Endothelial cell of umbilical vein (primary cell): Measurements from ENCODE around the gene LIPM. TPM values are rescaled to one million over a fixed set of nuclear protein-coding genes. Genes with fewer than 3 reads are reported as not detected.

Experiments
- BruUV-seq: library from RNA; stranded (reverse); fragments of 400-500 nt; replicated peaks from 2 replicates; lab custom pipeline; 2021; lab: Mats Ljungman, UMichigan
- CTCF ChIA-PET: fragments of 300-600, 350-600 bp; sonication (Branson Sonifier 250); formaldehyde crosslinking; loops from one replicate; lab custom pipeline; 2021; ENCODE audit warnings: antibody characterized with exemption, inconsistent platforms; lab: Charles Lee
- POLR2A ChIA-PET: fragments of 300-600, 350-600 bp; sonication (Branson Sonifier 250); formaldehyde crosslinking; loops from one replicate; lab custom pipeline; 2021; ENCODE audit warnings: antibody characterized with exemption, inconsistent platforms; lab: Charles Lee
- DNase-seq: peaks from one replicate; pipeline ENCODE4 v3.0.0-alpha.2; 2011; ENCODE audit warnings: low read depth, low spot score
- FAIRE-seq: peaks from 2 replicates; lab custom pipeline; 2011; peaks lifted over from hg19 to GRCh38; lab: Jason Lieb, UNC
- H2AFZ ChIP-seq: 2 replicates; pipeline ENCODE4 v1.6.0; 2012; ENCODE audit warnings: low read depth, low read length, control low read depth, inconsistent platforms
- H3K27ac ChIP-seq: 2 replicates; pipeline ENCODE4 v1.5.1; 2011; ENCODE audit warnings: low read depth, mild to moderate bottlenecking, control low read depth, low read length, moderate library complexity; ENCODE audit not compliant: insufficient read depth
- H3K27me3 ChIP-seq, 2 experiments: 2 replicates each; pipeline versions ENCODE4 v1.6.0 to v1.6.1; 2011; ENCODE audit warnings: low read length in 2 of 2, mixed read lengths in 1 of 2; ENCODE audit not compliant: control insufficient read depth in 2 of 2, insufficient read depth in 2 of 2
- H3K36me3 ChIP-seq, 2 experiments: 2 replicates in 1 of 2; 3 replicates in 1 of 2; pipeline ENCODE4 v1.5.1; 2011; ENCODE audit warnings: low read length in 2 of 2, mild to moderate bottlenecking in 1 of 2, moderate library complexity in 1 of 2; ENCODE audit not compliant: control insufficient read depth in 2 of 2, insufficient read depth in 2 of 2; ENCODE audit errors: extremely low read depth in 1 of 2
- H3K4me1 ChIP-seq: 3 replicates; pipeline ENCODE4 v1.5.1; 2011; ENCODE audit warnings: mild to moderate bottlenecking, low read length; ENCODE audit not compliant: control insufficient read depth, insufficient read depth; ENCODE audit errors: extremely low read depth
- H3K4me2 ChIP-seq: 2 replicates; pipeline ENCODE4 v1.6.1; 2011; ENCODE audit warnings: low read length, control low read depth, mixed read lengths; ENCODE audit not compliant: insufficient read depth
- H3K4me3 ChIP-seq, 3 experiments: fragments of 200-600 bp in 1 of 3; sonication (generic), shearing (Covaris generic) in 1 of 3; replicated peaks in 1 of 3; 2 replicates each; pipeline ENCODE4 v1.5.1; 2011 to 2016; ENCODE audit warnings: control low read depth in 3 of 3, low read length in 3 of 3, mild to moderate bottlenecking in 2 of 3, inconsistent platforms in 1 of 3, low read depth in 1 of 3, moderate library complexity in 1 of 3; ENCODE audit not compliant: insufficient read depth in 1 of 3
- H3K79me2 ChIP-seq: 2 replicates; pipeline ENCODE4 v1.6.0; 2012; ENCODE audit warnings: low read length, inconsistent platforms; ENCODE audit not compliant: control insufficient read depth, insufficient read depth
- H3K9ac ChIP-seq: replicated peaks from 2 replicates; pipeline ENCODE3; 2011; ENCODE audit warnings: low read length, control low read depth; ENCODE audit not compliant: insufficient read depth; ENCODE audit errors: extremely low read depth
- H3K9me1 ChIP-seq: replicated peaks from 3 replicates; pipeline ENCODE4 v1.6.0; 2011; ENCODE audit warnings: mild to moderate bottlenecking, low read length; ENCODE audit not compliant: control insufficient read depth, insufficient read depth; ENCODE audit errors: extremely low read depth
- H3K9me3 ChIP-seq: replicated peaks from 2 replicates; pipeline ENCODE4 v1.5.1; 2012; ENCODE audit warnings: low read length, inconsistent platforms; ENCODE audit not compliant: control insufficient read depth, insufficient read depth
- H4K20me1 ChIP-seq: replicated peaks from 2 replicates; pipeline ENCODE3; 2011; ENCODE audit warnings: mild to moderate bottlenecking, low read length; ENCODE audit not compliant: control insufficient read depth, insufficient read depth; ENCODE audit errors: extremely low read depth
- EZH2 ChIP-seq: IDR thresholded peaks from 2 replicates; pipeline ENCODE4 v1.6.1; 2012; ENCODE audit warnings: borderline replicate concordance, low read depth, mild to moderate bottlenecking, moderate library complexity, low read length, inconsistent platforms; ENCODE audit not compliant: severe bottlenecking
- FOS ChIP-seq: IDR thresholded peaks from 2 replicates; pipeline ENCODE4 v1.6.1; 2011; ENCODE audit warnings: mild to moderate bottlenecking, low read length, moderate library complexity, borderline replicate concordance; ENCODE audit not compliant: insufficient read depth
- GATA2 ChIP-seq: IDR thresholded peaks from 2 replicates; pipeline ENCODE4 v1.7.0; 2011; ENCODE audit warnings: low read depth, mild to moderate bottlenecking, moderate library complexity, mixed read lengths, low read length; ENCODE audit not compliant: insufficient read length, insufficient read depth
- JUN ChIP-seq: IDR thresholded peaks from 2 replicates; pipeline ENCODE4 v1.6.1; 2011; ENCODE audit warnings: borderline replicate concordance, low read depth; ENCODE audit not compliant: insufficient read length, insufficient read depth
- MYC ChIP-seq: IDR thresholded peaks from one replicate; pipeline ENCODE4 v1.6.1; 2011; ENCODE audit warnings: mild to moderate bottlenecking, low read depth, low read length
- POLR2A ChIP-seq: IDR thresholded peaks from 2 replicates; pipeline ENCODE4 v1.6.1; 2012; ENCODE audit warnings: low read depth, mild to moderate bottlenecking, control low read depth, low read length
- POLR2AphosphoS5 ChIP-seq: IDR thresholded peaks from 2 replicates; pipeline ENCODE4 v1.6.1; 2012; ENCODE audit warnings: low read depth, mild to moderate bottlenecking, control low read depth, low read length, moderate library complexity; ENCODE audit not compliant: insufficient read depth
- dilution Hi-C: fragments of 300-500 bp; cut with MboI; formaldehyde crosslinking; loops from one replicate; pipeline ENCODE4 v1.15.0; 2019; ENCODE audit warnings: low sequenced_read_pairs; ENCODE audit not compliant: extremely low pct_ligation_motif_present
- intact Hi-C: fragments of 100-400 bp; cut with micrococcal nuclease; formaldehyde crosslinking; loops from one replicate; pipeline ENCODE4 v1.10.0; 2022
- polyA plus RNA-seq, 4 experiments: library from polyadenylated mRNA; depleted of rRNA in 3 of 4; stranded (reverse) in 3 of 4; unstranded in 1 of 4; fragments of >200 nt; gene quantifications; 2 replicates each; pipeline versions ENCODE4 v1.2.1 to v1.2.3, GENCODE V29; 2011 to 2012; ENCODE audit warnings: missing spikeins in 1 of 4
- total RNA-seq: library from RNA; stranded (reverse); gene quantifications from 2 replicates; pipeline ENCODE4 v1.2.3, GENCODE V29; 2021
- TF ChIP-seq, protein P1 (sequence below), 2 donors: IDR thresholded peaks; 1 replicate in 1 of 2; 2 replicates in 1 of 2; pipeline ENCODE4 v1.5.1; 2011; ENCODE audit warnings: low read length in 2 of 2, mild to moderate bottlenecking in 2 of 2, moderate library complexity in 2 of 2, control low read depth in 1 of 2, inconsistent platforms in 1 of 2, low read depth in 1 of 2; ENCODE audit not compliant: insufficient read depth in 1 of 2; ENCODE audit errors: extremely low read depth in 1 of 2
- TF ChIP-seq, protein P2 (sequence below): IDR thresholded peaks from 2 replicates; pipeline ENCODE4 v1.6.1; 2011; ENCODE audit not compliant: insufficient read depth, insufficient read length

Gene LIPM
- total and polyA plus RNA-seq, 2 donors (not counting 3 experiments of a cell fraction or from before 2014, with no cell fraction given), result not detected

DNA sequence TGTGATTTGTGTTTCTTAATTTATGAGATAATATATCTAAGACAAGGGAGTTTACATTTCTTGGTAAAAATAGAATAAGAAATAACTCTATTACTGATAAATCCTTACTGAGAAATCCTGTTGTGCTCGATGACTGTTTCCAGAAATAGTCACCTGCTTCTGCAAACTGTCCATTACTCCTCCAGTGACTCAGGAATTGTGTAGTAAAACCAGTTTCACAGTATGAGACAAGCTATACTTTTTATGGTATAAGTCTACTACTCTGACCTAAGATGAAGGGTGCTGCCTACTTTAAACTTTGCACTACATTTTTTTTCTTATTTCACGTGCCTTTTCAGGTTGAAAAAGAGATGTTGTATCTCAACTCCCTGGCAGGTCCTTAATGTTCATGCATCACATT lies 56.0 kb downstream of the LIPM start:
- dilution Hi-C loops, result no loop called here
- POLR2A ChIA-PET, result no interaction called here

More for the DNA sequence above, 56.0 kb downstream of the LIPM start:
- TF ChIP-seq GATA2 (no peak), MYC (no peak), POLR2A (no peak), FOS (no peak), EZH2 (no peak), POLR2AphosphoS5 (no peak), JUN (no peak)
- TF ChIP-seq, protein P1, sequence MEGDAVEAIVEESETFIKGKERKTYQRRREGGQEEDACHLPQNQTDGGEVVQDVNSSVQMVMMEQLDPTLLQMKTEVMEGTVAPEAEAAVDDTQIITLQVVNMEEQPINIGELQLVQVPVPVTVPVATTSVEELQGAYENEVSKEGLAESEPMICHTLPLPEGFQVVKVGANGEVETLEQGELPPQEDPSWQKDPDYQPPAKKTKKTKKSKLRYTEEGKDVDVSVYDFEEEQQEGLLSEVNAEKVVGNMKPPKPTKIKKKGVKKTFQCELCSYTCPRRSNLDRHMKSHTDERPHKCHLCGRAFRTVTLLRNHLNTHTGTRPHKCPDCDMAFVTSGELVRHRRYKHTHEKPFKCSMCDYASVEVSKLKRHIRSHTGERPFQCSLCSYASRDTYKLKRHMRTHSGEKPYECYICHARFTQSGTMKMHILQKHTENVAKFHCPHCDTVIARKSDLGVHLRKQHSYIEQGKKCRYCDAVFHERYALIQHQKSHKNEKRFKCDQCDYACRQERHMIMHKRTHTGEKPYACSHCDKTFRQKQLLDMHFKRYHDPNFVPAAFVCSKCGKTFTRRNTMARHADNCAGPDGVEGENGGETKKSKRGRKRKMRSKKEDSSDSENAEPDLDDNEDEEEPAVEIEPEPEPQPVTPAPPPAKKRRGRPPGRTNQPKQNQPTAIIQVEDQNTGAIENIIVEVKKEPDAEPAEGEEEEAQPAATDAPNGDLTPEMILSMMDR (IDR thresholded peaks at IDR 0.05; ENCODE audit: extremely low read depth in 1 of 2, insufficient read depth in 1 of 2, low read depth in 1 of 2, low read length in 2 of 2), result no peak
- TF ChIP-seq, protein P2, sequence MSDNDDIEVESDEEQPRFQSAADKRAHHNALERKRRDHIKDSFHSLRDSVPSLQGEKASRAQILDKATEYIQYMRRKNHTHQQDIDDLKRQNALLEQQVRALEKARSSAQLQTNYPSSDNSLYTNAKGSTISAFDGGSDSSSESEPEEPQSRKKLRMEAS, result no peak
- H2AFZ ChIP-seq, result no peak overlapping the region
- no peak overlapping the region for H3K27ac ChIP-seq
- H3K36me3 ChIP-seq, result no peaks in the 10 kb centered on the region
- peaks cover 10 to 15% of the 10 kb centered on the region in 2 experiments for H3K27me3 ChIP-seq
- H3K4me3 ChIP-seq, result no peak overlapping the region
- no peaks in the 10 kb centered on the region for H3K9me1 ChIP-seq
- no peaks in the 10 kb centered on the region for H4K20me1 ChIP-seq
- no peak overlapping the region for H3K9ac ChIP-seq
- no peak overlapping the region for H3K4me2 ChIP-seq
- no peak for FAIRE-seq
- intact Hi-C loops, result loop anchor here (5.0 kb wide), 1 partner anchor 44 kb away; no protein-coding TSS in a partner anchor
- H3K4me1 ChIP-seq, result no peaks in the 10 kb centered on the region
- CTCF ChIA-PET, result no interaction called here
- H3K79me2 ChIP-seq, result no peaks in the 10 kb centered on the region
- no peaks in the 10 kb centered on the region for H3K9me3 ChIP-seq
- BruUV-seq, result no TSS peak
- DNase-seq, result no peak
